GM23338 (cell line): ENCODE data around the gene ASAP2.

Source experiments
- EZH2 ChIP-seq: fragments of 200-600 bp; sonication (generic); IDR thresholded peaks from one replicate; pipeline ENCODE4 v1.8.0; 2017; ENCODE audit warnings: antibody characterized with exemption, mild to moderate bottlenecking, low read depth; ENCODE audit not compliant: unreplicated experiment
- REST ChIP-seq: IDR thresholded peaks from one replicate; pipeline ENCODE4 v1.6.1; 2018; ENCODE audit warnings: antibody characterized with exemption; ENCODE audit not compliant: unreplicated experiment
- TF ChIP-seq, protein P1 (sequence below): IDR thresholded peaks from 2 replicates; pipeline ENCODE4 v1.6.1; 2016; ENCODE audit warnings: antibody characterized with exemption
- TF ChIP-seq, protein P2 (sequence below), 2 experiments: fragments of 200-600 bp in 1 of 2; sonication (generic) in 1 of 2; conservative IDR thresholded peaks; 2 replicates each; pipeline versions ENCODE4 v1.5.1 to v1.6.1; 2016 to 2017; ENCODE audit warnings: antibody characterized with exemption in 2 of 2, low read depth in 2 of 2, mild to moderate bottlenecking in 2 of 2, moderate library complexity in 1 of 2

- TF ChIP-seq, protein P1, sequence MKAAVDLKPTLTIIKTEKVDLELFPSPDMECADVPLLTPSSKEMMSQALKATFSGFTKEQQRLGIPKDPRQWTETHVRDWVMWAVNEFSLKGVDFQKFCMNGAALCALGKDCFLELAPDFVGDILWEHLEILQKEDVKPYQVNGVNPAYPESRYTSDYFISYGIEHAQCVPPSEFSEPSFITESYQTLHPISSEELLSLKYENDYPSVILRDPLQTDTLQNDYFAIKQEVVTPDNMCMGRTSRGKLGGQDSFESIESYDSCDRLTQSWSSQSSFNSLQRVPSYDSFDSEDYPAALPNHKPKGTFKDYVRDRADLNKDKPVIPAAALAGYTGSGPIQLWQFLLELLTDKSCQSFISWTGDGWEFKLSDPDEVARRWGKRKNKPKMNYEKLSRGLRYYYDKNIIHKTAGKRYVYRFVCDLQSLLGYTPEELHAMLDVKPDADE, result no peak
- TF ChIP-seq, protein P2, sequence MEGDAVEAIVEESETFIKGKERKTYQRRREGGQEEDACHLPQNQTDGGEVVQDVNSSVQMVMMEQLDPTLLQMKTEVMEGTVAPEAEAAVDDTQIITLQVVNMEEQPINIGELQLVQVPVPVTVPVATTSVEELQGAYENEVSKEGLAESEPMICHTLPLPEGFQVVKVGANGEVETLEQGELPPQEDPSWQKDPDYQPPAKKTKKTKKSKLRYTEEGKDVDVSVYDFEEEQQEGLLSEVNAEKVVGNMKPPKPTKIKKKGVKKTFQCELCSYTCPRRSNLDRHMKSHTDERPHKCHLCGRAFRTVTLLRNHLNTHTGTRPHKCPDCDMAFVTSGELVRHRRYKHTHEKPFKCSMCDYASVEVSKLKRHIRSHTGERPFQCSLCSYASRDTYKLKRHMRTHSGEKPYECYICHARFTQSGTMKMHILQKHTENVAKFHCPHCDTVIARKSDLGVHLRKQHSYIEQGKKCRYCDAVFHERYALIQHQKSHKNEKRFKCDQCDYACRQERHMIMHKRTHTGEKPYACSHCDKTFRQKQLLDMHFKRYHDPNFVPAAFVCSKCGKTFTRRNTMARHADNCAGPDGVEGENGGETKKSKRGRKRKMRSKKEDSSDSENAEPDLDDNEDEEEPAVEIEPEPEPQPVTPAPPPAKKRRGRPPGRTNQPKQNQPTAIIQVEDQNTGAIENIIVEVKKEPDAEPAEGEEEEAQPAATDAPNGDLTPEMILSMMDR (conservative IDR thresholded peaks at IDR 0.05; ENCODE audit: low read depth in 2 of 2), result no peak
- TF ChIP-seq REST (no peak), EZH2 (no peak)
Observed at GRCh38 chr2:9294764-9295163, 88.2 kb downstream of the ASAP2 start.
